Stimulated activated CD4-positive, alpha-beta T cell treated with anti-CD3 and anti-CD28 coated beads, TNF-alpha, amount 100 ng/mL, for 48 hours (primary cell): ENCODE results near the gene APOD.

Experiments used
- DNase-seq, 3 donors: peaks; one replicate each; pipeline ENCODE4 v3.0.0-alpha.2; 2020; ENCODE audit warnings: low read depth in 3 of 3

APOD gene

DNA sequence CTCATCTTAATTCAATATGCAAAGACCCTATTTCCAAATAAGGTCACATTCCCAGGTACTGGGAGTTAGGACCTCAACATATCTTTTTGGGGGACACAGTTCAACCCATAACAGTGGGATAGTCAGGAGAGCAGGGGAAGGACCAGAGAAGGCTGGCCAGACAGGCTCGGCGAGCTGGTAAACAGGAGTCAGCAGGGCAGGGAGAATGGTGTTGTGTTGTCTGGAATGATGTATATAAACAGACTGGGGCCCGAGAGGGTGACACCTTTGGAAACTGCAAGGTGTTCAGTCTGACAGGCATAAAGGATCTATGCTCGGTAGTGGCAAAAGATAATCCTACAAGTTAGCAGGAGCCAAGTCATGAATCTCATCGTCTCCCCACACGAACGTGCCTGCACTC is 30.5 kb downstream of the APOD start:
- DNase-seq: no peak

GRCh38 chr3:195551381-195551978 is 32.3 kb downstream of the APOD start:
- no peak for DNase-seq

DNA sequence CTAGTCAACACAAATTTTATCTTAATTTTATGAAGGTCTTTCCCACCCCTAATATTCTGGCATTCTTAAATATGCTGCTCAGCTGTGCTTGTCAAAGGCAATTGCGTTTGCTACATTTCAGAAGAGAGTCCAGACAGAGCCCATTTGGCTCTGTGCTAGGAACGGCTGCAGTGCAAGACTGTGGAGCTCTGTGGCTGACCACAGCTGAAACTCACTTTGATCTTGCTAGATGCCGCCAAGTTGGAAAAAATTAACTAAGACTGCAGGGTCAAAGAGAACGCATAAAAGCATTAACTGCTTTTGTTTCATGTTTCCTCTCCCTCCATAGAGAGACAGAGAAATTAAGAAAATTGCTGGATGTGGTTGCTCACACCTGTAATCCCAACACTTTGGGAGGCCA is 33.0 kb downstream of the APOD start:
- DNase-seq: no peak

- DNase-seq: peak in 2 of 3 donors; percentile 32 to 50
Measured at GRCh38 chr3:195549931-195550519, 33.7 kb downstream of the APOD start.

GRCh38 chr3:195548987-195549386 is 34.8 kb downstream of the APOD start:
- no peak for DNase-seq

GRCh38 chr3:195548501-195548900 is 35.2 kb downstream of the APOD start:
- no peak for DNase-seq

DNA sequence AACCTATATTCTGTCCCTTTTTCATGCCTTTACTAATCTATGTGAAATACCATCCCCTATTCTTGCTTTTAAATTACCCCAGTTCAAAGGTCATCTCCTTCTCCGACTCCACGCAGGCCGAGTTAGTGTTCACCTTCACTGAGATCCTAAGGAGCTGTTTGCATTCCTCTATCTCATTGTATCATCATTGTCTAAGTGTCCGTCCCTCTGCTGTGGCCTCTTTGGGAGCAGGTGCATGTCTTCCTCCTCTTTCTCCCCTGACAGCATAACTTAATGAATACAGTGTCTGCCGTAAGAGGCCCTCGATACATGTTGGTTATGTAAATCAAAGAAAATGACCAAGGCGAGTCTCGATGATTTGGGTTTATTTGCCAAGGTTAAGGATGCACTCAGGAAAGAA is 35.7 kb downstream of the APOD start:
- no peak for DNase-seq

- DNase-seq: no peak
Measured at GRCh38 chr3:195546130-195546560, 37.6 kb downstream of the APOD start.

GRCh38 chr3:195544634-195545033 is 39.1 kb downstream of the APOD start:
- no peak for DNase-seq

DNA sequence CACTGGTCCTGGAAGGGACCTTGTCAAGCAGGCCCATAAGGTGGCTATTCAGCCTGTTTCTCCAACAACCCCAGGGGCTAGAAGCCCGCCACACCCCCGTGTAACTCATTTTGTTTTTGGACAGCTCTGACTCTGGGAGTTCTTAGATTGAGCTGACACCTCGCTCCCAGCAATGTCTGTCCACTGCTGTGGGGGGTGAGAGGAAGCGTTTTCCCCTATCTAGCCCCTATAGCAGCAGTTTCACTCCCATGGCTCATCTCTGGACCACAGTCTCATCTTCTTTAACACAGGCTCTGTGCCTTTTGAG is 39.6 kb downstream of the APOD start:
- DNase-seq: no peak

- no peak for DNase-seq
Measured at GRCh38 chr3:195543500-195544229, 40.1 kb downstream of the APOD start.

GRCh38 chr3:195542698-195543499 is 40.8 kb downstream of the APOD start, which contains the start of gene PPP1R2:
Gene PPP1R2, minus strand, starts transcription at chr3:195543325. Its CDS starts 300 bp downstream, at chr3:195543025.
- peak; percentile 84 to 95 (median 89) for DNase-seq

GRCh38 chr3:195542316-195542697 is 41.4 kb downstream of the APOD start:
- no peak for DNase-seq

DNA sequence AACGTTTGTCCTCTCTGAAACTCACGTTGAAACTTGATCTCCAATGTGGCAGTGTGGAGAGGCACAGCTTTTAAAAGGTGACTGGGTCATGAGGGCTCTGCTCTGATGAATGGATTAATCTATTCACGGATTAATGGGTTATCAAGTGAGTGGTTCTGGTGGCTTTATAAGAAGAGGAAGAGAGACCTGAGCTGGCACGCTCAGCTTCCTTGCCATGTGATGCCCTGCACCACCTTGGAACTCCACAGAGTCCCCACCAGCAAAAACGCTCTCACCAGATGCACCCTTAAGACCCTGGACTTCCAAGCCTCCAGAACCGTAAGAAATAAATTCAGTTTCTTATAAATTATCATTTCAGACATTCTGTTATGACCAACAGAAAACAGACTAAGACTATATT is 43.2 kb downstream of the APOD start:
- no peak for DNase-seq

DNA sequence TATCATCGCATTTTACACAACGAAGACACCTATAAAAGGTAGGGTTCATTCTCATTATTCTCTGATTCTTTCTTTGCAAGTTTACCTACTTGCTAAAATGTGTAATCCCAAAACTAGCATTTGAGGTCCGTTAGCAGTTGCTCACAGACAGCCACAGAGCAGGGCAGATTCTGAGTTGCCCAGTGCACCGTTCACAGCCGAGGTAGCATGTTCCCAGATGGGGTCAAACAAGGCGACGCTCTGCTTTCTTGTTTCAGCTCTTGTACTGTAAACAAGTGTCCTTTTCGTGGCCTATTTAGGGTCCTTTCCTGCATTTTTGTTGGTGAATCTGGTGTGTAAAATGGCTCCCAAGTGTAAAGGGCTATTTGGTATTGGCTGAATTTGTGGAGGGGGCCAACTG is 43.7 kb downstream of the APOD start:
- no peak for DNase-seq

DNA sequence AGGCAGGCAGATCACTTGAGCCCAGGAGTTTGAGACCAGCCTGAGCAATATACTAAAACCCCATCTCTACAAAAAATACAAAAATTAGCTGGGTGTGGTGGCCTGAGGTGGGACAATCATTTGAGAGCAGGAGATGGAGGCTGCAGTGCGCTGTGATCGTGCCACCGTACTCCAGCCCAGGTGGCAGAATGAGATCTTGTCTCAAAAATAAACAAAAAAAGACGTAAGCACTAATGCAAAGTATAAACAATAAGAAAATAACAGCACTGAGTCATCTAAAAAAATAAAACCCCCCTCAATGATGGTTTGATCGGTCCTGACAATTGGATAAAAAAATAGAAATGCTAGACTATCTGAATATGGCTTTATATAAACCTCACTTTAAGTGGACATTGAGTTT is 44.3 kb downstream of the APOD start:
- no peak for DNase-seq

DNA sequence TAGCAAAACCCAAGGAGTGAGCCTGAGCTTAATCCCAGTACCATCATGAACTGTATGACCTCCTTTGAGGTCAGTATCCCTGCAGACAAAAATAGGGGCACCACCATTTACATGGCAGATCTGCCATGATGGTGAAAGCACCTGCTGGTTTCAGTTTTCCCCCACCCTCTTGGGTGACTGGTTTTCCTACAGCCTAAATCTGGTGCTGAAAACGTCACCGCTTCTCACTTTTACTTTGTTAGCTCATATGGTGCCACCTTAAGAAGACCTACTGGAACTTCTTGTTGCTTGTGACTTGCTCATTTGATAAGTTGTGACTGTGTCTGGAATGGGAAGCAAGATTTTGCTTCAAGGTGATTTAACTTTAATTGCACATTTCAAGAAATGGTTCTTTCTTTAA is 45.7 kb downstream of the APOD start:
- peak in 2 of 3 donors; percentile 37 to 46 for DNase-seq

GRCh38 chr3:195535293-195535692 is 48.4 kb downstream of the APOD start:
- DNase-seq: no peak

DNA sequence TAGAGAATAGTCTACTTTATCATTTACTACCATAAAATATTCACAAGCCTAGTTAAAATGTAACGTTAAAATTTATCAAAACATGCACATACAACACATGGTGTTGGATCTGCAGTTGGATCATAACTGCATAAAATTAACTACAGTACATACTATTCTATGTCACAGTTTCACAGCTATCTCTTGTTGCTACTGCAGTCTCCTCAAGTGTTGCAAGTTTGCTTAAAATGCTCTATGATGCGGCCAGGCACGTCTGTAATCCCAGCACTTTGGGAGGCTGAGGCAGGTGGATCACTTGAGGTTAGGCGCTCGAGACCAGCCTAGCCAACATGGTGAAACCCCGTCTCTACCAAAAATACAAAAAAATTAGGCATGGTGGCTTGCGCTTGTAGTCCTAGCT is 50.9 kb downstream of the APOD start:
- DNase-seq: no peak

DNA sequence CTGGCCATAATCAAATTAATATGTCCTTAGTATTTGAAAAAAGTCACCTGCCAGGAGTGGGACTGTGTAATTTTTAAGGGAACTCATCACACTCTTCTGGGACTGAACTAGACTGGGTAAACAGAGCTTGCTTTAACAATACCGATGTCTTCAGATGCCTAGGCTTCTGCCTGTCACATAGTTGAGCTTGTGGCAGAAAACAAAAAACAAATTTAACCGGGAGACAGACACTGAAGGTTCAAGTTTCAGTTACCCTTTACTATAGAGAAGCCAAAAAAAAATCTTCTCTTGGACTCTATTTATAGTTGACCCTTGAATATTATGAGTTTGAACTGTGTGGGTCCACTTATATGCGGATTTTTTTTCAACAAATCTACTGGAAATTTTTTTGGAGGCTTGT is 51.4 kb downstream of the APOD start:
- no peak for DNase-seq

- DNase-seq: no peak
Measured at GRCh38 chr3:195531683-195532082, 52.1 kb downstream of the APOD start.

DNA sequence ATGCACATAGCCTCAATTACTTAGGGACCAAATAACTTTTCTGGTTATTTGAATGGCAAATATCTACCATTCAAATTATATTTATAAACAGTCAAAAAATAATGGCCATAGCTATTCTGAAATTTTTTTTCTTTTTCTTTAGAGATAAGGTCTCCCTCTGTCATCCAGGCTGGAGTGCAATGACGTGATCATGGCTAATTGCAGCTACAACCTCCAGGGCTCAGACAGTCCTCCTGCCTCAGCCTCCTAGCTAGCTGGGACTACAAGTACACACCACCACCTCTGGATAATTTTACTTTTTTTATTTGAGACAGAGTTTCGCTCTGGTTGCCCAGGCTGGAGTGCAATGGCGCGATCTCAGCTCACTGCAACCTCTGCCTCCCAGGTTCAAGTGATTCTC is 57.2 kb downstream of the APOD start:
- no peak for DNase-seq
